Measurements from ENCODE around the gene IGF2.

- no peak for TF ChIP-seq CTCF (IDR thresholded peaks at IDR 0.05)
- no peak for TF ChIP-seq EZH2 (IDR thresholded peaks at IDR 0.05; ENCODE audit: borderline replicate concordance, insufficient read depth, low read depth, low read length, poor library complexity, severe bottlenecking)
These were observed 12.6 kb downstream of the IGF2 start for GRCh38 chr11:2126520-2127085.

Data from B cell (primary cell).